Activated B cell treated with CpG ODN at 0.5 μM for 24 hours (primary cell): ENCODE results near the gene IGFBP4. TPM values are rescaled to one million over a fixed set of nuclear protein-coding genes. Genes with fewer than 3 reads are reported as not detected.

Source experiments
- ATAC-seq: fragments of 200-7000 bp; cut with Tn5 transposase; one replicate; pipeline ENCODE4 v1.10.0; 2021; ENCODE audit warnings: low read depth, mild to moderate bottlenecking, moderate library complexity
- CTCF ChIA-PET: fragments of 350-600 bp; sonication (Branson Sonifier 250); formaldehyde crosslinking; loops from one replicate; lab custom pipeline; 2021; ENCODE audit warnings: antibody characterized with exemption; lab: Charles Lee
- POLR2A ChIA-PET: fragments of 350-600 bp; sonication (Branson Sonifier 250); formaldehyde crosslinking; loops from one replicate; lab custom pipeline; 2021; ENCODE audit warnings: antibody characterized with exemption; lab: Charles Lee
- DNase-seq: peaks from one replicate; pipeline ENCODE4 v3.0.0; 2022
- H3K27ac Mint-ChIP-seq: one replicate; pipeline ENCODE4 v1.8.0; 2020; ENCODE audit warnings: mixed read lengths
- H3K27me3 Mint-ChIP-seq: one replicate; pipeline ENCODE4 v1.8.0; 2021; ENCODE audit warnings: mixed read lengths
- H3K36me3 Mint-ChIP-seq: one replicate; pipeline ENCODE4 v1.8.0; 2021; ENCODE audit warnings: low read depth, mixed read lengths
- H3K4me1 Mint-ChIP-seq: one replicate; pipeline ENCODE4 v1.8.0; 2021; ENCODE audit warnings: mixed read lengths
- H3K4me3 Mint-ChIP-seq: one replicate; pipeline ENCODE4 v1.8.0; 2020; ENCODE audit warnings: mild to moderate bottlenecking, mixed read lengths
- H3K9me3 Mint-ChIP-seq: one replicate; pipeline ENCODE4 v1.8.0; 2020; ENCODE audit warnings: mixed read lengths
- intact Hi-C: fragments of 100-400 bp; cut with micrococcal nuclease; formaldehyde crosslinking; loops from one replicate; pipeline ENCODE4 v1.15.1; 2024
- total RNA-seq: library from RNA; stranded (reverse); gene quantifications from 2 replicates; pipeline ENCODE4 v1.2.3, GENCODE V29; 2022
- TF ChIP-seq, protein P1 (sequence below): fragments of 200-600 bp; IDR thresholded peaks from one replicate; pipeline ENCODE4 v1.8.0; 2022; ENCODE audit warnings: antibody characterized with exemption, mild to moderate bottlenecking

Gene IGFBP4
- total RNA-seq, 1 donor from 2014 or later = 18.0 TPM

DNA sequence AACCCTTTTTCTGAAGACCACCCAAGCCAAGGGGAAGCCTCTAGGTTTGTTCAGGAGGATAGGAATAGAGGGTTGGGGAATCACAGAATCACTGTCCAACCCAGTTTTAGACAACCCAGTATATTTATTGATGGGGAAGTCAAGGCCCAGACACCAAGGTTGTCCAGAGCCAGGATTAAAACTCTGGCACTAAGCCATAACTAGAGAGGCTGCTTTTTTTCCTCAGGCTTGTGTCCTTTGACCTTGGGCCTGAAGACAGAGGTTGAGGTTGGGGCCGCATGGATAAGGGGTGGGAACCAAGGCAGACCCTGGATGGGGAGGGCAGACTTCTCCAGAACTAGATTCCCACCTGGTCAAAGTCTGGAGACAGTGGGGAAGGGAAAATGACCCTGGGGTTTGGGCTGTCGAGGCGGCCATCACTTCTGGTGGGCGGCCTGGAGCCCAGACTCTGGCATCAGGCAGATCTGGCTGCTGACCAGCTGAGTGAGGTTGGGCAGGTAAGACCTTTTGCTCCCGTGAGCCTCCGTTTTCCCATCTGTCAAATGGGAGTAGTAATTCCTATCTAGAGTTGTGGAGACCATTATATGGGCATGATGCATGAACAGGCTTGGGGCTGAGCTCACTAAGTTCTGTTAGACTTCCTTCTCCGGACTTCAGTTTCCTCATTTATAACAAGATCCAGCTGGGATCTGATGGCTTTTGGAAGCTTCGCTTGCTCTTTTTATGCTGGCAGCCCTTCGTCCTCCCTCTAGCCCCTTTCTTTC is 17.9 kb downstream of the IGFBP4 start:
- H3K4me1 Mint-ChIP-seq = no peaks in the 10 kb centered on the region
- peaks cover 10% of the 10 kb centered on the region for H3K36me3 Mint-ChIP-seq
- DNase-seq = no peak
- H3K9me3 Mint-ChIP-seq = no peaks in the 10 kb centered on the region
- intact Hi-C loops = no loop called here
- no peak for ATAC-seq
- no peak overlapping the region for H3K27ac Mint-ChIP-seq
- ChIA-PET CTCF (no interaction called here), POLR2A (interaction anchor here (0.5 to 1.0 kb wide), 2 partner anchors 14 to 106 kb away, joined by 3 read pairs; no protein-coding TSS in a partner anchor)
- TF ChIP-seq, protein P1, sequence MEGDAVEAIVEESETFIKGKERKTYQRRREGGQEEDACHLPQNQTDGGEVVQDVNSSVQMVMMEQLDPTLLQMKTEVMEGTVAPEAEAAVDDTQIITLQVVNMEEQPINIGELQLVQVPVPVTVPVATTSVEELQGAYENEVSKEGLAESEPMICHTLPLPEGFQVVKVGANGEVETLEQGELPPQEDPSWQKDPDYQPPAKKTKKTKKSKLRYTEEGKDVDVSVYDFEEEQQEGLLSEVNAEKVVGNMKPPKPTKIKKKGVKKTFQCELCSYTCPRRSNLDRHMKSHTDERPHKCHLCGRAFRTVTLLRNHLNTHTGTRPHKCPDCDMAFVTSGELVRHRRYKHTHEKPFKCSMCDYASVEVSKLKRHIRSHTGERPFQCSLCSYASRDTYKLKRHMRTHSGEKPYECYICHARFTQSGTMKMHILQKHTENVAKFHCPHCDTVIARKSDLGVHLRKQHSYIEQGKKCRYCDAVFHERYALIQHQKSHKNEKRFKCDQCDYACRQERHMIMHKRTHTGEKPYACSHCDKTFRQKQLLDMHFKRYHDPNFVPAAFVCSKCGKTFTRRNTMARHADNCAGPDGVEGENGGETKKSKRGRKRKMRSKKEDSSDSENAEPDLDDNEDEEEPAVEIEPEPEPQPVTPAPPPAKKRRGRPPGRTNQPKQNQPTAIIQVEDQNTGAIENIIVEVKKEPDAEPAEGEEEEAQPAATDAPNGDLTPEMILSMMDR = no peak
- H3K27me3 Mint-ChIP-seq = no peaks in the 10 kb centered on the region
- no peak overlapping the region for H3K4me3 Mint-ChIP-seq

DNA sequence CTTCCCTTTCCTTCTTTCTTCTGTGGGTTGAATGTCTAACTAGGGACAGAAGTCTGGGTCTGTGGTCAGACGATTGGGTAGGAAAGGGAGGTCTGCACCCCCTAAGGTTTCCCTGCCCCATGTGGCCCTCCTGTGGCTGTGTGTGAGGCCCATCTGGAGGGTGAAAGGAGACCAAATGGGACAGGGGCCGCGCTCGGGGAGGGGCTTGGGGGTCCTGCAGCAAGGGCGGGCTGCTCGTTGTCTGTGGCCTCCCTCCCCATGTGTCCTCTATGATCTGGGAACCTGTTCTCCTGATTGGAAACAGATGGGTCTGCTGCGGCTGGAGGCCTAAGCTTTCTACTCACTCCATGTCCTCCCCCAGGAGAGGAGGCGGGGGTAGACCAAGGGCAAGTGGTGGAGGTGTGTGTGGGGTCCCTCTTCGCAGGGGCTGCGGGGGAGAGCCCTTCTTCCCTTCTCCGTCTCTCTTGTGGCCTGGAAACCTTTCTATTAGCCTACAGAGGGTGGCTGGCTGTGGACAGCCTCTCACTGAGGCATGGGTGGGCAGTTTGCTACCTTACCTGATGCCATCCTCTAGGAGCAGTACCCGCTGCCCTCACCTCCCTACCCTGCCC is 18.6 kb downstream of the IGFBP4 start:
- no peak for ATAC-seq
- H3K9me3 Mint-ChIP-seq = no peaks in the 10 kb centered on the region
- intact Hi-C loops = no loop called here
- no peaks in the 10 kb centered on the region for H3K4me1 Mint-ChIP-seq
- TF ChIP-seq, protein P1 = no peak
- ChIA-PET POLR2A (interaction anchor here (0.5 to 1.0 kb wide), 2 partner anchors 14 to 107 kb away, joined by 3 read pairs; no protein-coding TSS in a partner anchor), CTCF (no interaction called here)
- DNase-seq = no peak
- H3K36me3 Mint-ChIP-seq = peaks cover 6% of the 10 kb centered on the region
- no peaks in the 10 kb centered on the region for H3K27me3 Mint-ChIP-seq
- no peak overlapping the region for H3K27ac Mint-ChIP-seq
- H3K4me3 Mint-ChIP-seq = no peak overlapping the region

DNA sequence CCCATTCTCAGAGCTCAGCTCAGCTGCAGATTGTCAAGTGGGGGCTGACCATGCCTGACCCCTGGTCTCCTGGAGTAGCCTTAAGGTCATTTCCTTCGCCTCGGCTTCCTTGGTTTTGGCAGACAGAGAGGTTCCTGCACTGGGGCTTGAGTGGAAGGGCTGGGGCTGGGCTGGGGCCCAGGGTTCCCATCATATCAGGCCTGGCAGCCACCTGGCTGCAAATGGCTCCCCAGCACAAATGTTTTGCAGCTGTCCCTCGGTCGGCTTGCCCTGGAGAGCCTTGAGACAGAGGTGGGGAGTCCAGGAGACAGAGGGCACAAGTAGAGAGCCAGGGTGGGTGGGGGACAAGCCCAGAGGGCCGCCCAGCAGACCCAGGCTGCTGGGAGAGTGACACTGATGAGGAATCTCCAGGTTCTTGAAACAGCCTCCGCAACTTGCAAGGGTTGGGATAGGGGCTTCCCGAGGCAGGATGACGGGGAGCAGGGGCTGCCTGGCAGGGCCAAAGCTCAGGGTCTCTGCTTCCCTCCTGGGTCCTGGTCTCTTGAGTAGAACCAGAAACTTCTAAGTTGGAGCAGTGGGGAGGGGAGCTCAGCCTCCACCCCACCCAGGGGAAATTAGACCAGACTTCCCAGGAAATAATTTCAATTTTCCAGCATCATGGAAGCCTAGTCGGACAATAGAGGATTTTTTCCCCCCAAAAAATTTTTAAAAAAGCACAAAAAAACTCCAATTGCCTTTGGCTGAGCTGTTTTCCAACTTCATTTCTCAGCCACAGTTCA is 19.3 kb downstream of the IGFBP4 start:
- DNase-seq (no peak), ATAC-seq (no peak)
- ChIA-PET CTCF (no interaction called here), POLR2A (interaction anchor here (1.0 kb wide), 1 partner anchor 15 kb away, joined by 3 read pairs; no protein-coding TSS in a partner anchor)
- Mint-ChIP-seq H3K4me3 (no peak overlapping the region), H3K36me3 (peaks cover 2% of the 10 kb centered on the region), H3K4me1 (no peaks in the 10 kb centered on the region), H3K27me3 (no peaks in the 10 kb centered on the region), H3K9me3 (no peaks in the 10 kb centered on the region), H3K27ac (no peak overlapping the region)
- intact Hi-C loops = no loop called here
- TF ChIP-seq, protein P1 = no peak

GRCh38 chr17:40463122-40463550 is 19.9 kb downstream of the IGFBP4 start:
- ChIA-PET CTCF (no interaction called here), POLR2A (interaction anchor here (0.6 to 0.7 kb wide), 2 partner anchors 17 to 85 kb away, joined by 3 to 7 read pairs; no protein-coding TSS in a partner anchor)
- Mint-ChIP-seq H3K27me3 (no peaks in the 10 kb centered on the region), H3K4me3 (no peak overlapping the region), H3K27ac (no peak overlapping the region), H3K36me3 (no peaks in the 10 kb centered on the region), H3K9me3 (no peaks in the 10 kb centered on the region), H3K4me1 (no peaks in the 10 kb centered on the region)
- ATAC-seq (no peak), DNase-seq (no peak)
- intact Hi-C loops = no loop called here
- TF ChIP-seq, protein P1 = no peak
